Uterus (tissue), 2 donors: ENCODE measurements around the gene CACNG5.

ENCODE experiments used
- POLR2A ChIP-seq, 2 donors: fragments of 450-650 bp; IDR thresholded peaks; one replicate each; pipeline ENCODE4 v1.6.1; 2016; ENCODE audit warnings: antibody characterized with exemption in 2 of 2, mild to moderate bottlenecking in 1 of 2, moderate library complexity in 1 of 2
- TF ChIP-seq, protein P1 (sequence below), 4 experiments: fragments of 200-600 bp in 2 of 4; fragments of 450-650 bp in 2 of 4; sonication (generic) in 2 of 4; IDR thresholded peaks; one replicate each; pipeline ENCODE4 v1.5.1; 2016 to 2019; ENCODE audit warnings: antibody characterized with exemption in 4 of 4, mild to moderate bottlenecking in 2 of 4, moderate library complexity in 1 of 4

DNA sequence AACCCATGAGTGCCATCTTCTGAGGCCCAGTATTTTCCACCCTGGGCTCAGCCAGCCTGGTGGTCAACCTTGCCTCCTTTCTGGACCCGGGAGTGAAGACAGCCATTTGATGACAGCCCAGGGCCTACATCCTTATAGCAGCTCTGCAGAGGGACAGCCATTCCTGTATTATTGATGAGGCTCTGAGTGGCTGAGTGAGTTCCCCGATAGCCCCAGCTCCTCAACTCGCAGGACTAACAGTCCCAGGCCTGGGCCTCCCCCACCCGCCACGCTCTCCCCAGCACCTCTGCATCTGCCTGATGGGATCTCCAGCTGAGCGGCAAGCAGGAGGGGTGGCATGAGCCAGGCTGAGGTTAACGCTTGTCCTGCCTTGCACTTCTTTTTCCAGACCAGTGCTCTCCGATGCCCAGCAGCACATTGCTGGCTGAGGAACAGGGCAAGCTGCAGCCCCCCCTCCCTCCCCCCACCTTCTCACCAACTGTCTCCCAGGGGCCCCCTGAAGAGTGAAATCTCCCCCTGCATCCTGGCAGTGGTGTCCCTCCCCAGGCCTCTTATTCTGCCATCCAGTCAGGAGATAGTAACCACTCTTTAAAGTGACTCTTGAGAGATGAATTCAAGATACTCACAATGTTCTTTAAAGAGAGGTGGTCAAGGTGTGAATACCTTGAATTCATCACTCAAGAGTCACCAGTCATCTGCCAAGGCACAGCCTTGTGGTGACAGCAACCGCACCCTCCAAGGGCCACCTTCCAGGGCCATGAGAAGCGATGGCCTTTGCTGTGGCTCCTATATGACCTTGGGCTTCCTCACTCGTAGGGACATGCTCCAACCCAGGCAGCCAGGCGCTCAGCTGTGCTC, 23.5 kb downstream of the CACNG5 start:
- TF ChIP-seq, protein P1, sequence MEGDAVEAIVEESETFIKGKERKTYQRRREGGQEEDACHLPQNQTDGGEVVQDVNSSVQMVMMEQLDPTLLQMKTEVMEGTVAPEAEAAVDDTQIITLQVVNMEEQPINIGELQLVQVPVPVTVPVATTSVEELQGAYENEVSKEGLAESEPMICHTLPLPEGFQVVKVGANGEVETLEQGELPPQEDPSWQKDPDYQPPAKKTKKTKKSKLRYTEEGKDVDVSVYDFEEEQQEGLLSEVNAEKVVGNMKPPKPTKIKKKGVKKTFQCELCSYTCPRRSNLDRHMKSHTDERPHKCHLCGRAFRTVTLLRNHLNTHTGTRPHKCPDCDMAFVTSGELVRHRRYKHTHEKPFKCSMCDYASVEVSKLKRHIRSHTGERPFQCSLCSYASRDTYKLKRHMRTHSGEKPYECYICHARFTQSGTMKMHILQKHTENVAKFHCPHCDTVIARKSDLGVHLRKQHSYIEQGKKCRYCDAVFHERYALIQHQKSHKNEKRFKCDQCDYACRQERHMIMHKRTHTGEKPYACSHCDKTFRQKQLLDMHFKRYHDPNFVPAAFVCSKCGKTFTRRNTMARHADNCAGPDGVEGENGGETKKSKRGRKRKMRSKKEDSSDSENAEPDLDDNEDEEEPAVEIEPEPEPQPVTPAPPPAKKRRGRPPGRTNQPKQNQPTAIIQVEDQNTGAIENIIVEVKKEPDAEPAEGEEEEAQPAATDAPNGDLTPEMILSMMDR (IDR thresholded peaks at IDR 0.05), result no peak
- no peak for TF ChIP-seq POLR2A (IDR thresholded peaks at IDR 0.05)
